Measurements from ENCODE around the gene ALCAM. TPM values are rescaled to one million over a fixed set of nuclear protein-coding genes. Genes with fewer than 3 reads are reported as not detected.

Gene ALCAM
- total RNA-seq, 4 donors from 2014 or later, result 16.8 to 62.0 (median 27.5) TPM

GRCh38 chr3:105324951-105325350 lies 41.8 kb upstream of the ALCAM start:
- 43 to 60% methylated on average over 1 of the region's 1 CpG for WGBS, 2 donors (ENCODE audit: low coverage in 1 of 2)
- Histone ChIP-seq H3K4me3 (no peak overlapping the region), H3K4me1 (no peaks in the 10 kb centered on the region), H3K27ac (no peak overlapping the region), H3K27me3 (no peaks in the 10 kb centered on the region), H3K36me3 (no peaks in the 10 kb centered on the region), H3K9me3 (peaks cover 0 to 15% (median 0%) of the 10 kb centered on the region in 3 donors)
- no peak for TF ChIP-seq POLR2A (IDR thresholded peaks at IDR 0.05)
- TF ChIP-seq EP300 (IDR thresholded peaks at IDR 0.05), result no peak
- no peak for TF ChIP-seq POLR2AphosphoS5 (IDR thresholded peaks at IDR 0.05)
- no peak for TF ChIP-seq CTCF (IDR thresholded peaks at IDR 0.05)
- ATAC-seq, result no peak

GRCh38 chr3:105327662-105328337 lies 38.9 kb upstream of the ALCAM start:
- Histone ChIP-seq H3K27ac (no peak overlapping the region), H3K4me3 (no peak overlapping the region), H3K36me3 (no peaks in the 10 kb centered on the region), H3K9me3 (peaks cover 0 to 29% (median 0%) of the 10 kb centered on the region in 3 donors), H3K4me1 (no peaks in the 10 kb centered on the region), H3K27me3 (no peaks in the 10 kb centered on the region)
- TF ChIP-seq POLR2A (IDR thresholded peaks at IDR 0.05) (no peak), POLR2AphosphoS5 (IDR thresholded peaks at IDR 0.05) (no peak), CTCF (IDR thresholded peaks at IDR 0.05) (no peak), EP300 (IDR thresholded peaks at IDR 0.05) (no peak)
- no peak for ATAC-seq

GRCh38 chr3:105328338-105328730 lies 38.4 kb upstream of the ALCAM start:
- TF ChIP-seq POLR2AphosphoS5 (IDR thresholded peaks at IDR 0.05) (no peak), CTCF (IDR thresholded peaks at IDR 0.05) (no peak), EP300 (IDR thresholded peaks at IDR 0.05) (no peak), POLR2A (IDR thresholded peaks at IDR 0.05) (no peak)
- no peaks in the 10 kb centered on the region for H3K4me1 ChIP-seq
- 74 to 80% methylated on average over 2 of the region's 2 CpGs for WGBS, 2 donors (ENCODE audit: low coverage in 1 of 2)
- H3K4me3 ChIP-seq, result no peak overlapping the region
- H3K27me3 ChIP-seq, result no peaks in the 10 kb centered on the region
- H3K36me3 ChIP-seq, result no peaks in the 10 kb centered on the region
- no peak overlapping the region for H3K27ac ChIP-seq
- no peak for ATAC-seq
- peaks cover 0 to 34% (median 0%) of the 10 kb centered on the region in 3 donors for H3K9me3 ChIP-seq

- no peaks in the 10 kb centered on the region for H3K4me1 ChIP-seq
- TF ChIP-seq CTCF (IDR thresholded peaks at IDR 0.05) (no peak), POLR2AphosphoS5 (IDR thresholded peaks at IDR 0.05) (no peak), POLR2A (IDR thresholded peaks at IDR 0.05) (no peak), EP300 (IDR thresholded peaks at IDR 0.05) (no peak)
- H3K4me3 ChIP-seq, result no peak overlapping the region
- no peak overlapping the region for H3K27ac ChIP-seq
- no peak for ATAC-seq
- H3K9me3 ChIP-seq, result peaks cover 0 to 23% (median 0%) of the 10 kb centered on the region in 3 donors
- no peaks in the 10 kb centered on the region for H3K27me3 ChIP-seq
- WGBS, 2 donors (ENCODE audit: low coverage in 1 of 2), result 80 to 95% methylated on average over 1 of the region's 1 CpG
- H3K36me3 ChIP-seq, result no peaks in the 10 kb centered on the region
Measured at GRCh38 chr3:105332961-105333360, 33.7 kb upstream of the ALCAM start.

- Histone ChIP-seq H3K4me3 (no peak overlapping the region), H3K27me3 (no peaks in the 10 kb centered on the region), H3K4me1 (no peaks in the 10 kb centered on the region), H3K36me3 (no peaks in the 10 kb centered on the region), H3K27ac (no peak overlapping the region), H3K9me3 (peaks cover 0 to 22% (median 0%) of the 10 kb centered on the region in 3 donors)
- WGBS, 2 donors (ENCODE audit: low coverage in 1 of 2), result 93 to 95% methylated on average over 1 of the region's 1 CpG
- TF ChIP-seq POLR2A (IDR thresholded peaks at IDR 0.05) (no peak), CTCF (IDR thresholded peaks at IDR 0.05) (no peak), POLR2AphosphoS5 (IDR thresholded peaks at IDR 0.05) (no peak), EP300 (IDR thresholded peaks at IDR 0.05) (no peak)
- ATAC-seq, result no peak
Measured at GRCh38 chr3:105334138-105334882, 32.4 kb upstream of the ALCAM start.
